CD4-positive, alpha-beta T cell (primary cell): ENCODE results near the gene CHI3L2. TPM values are rescaled to one million over a fixed set of nuclear protein-coding genes. Genes with fewer than 3 reads are reported as not detected.

Source experiments
- ATAC-seq: fragments of 200-7000 bp; cut with Tn5 transposase; one replicate; pipeline ENCODE4 v1.10.0; 2022; ENCODE audit warnings: mild to moderate bottlenecking; ENCODE audit not compliant: poor library complexity
- CTCF ChIA-PET: fragments of 350-600 bp; sonication (Branson Sonifier 250); formaldehyde crosslinking; loops from one replicate; lab custom pipeline; 2021; ENCODE audit warnings: antibody characterized with exemption, inconsistent platforms; lab: Charles Lee
- POLR2A ChIA-PET: fragments of 350-600 bp; sonication (Branson Sonifier 250); formaldehyde crosslinking; loops from one replicate; lab custom pipeline; 2021; ENCODE audit warnings: antibody characterized with exemption, inconsistent platforms; lab: Charles Lee
- DNase-seq, 14 experiments: peaks; one replicate each; pipeline ENCODE4 v3.0.0-alpha.2; 2013 to 2020; ENCODE audit warnings: mixed read lengths in 2 of 14
- H3K27ac ChIP-seq, 2 donors: one replicate each; pipeline versions ENCODE4 v1.5.1 to v1.7.0; 2013; ENCODE audit warnings: low read length in 2 of 2, low read depth in 1 of 2, mild to moderate bottlenecking in 1 of 2
- H3K27me3 ChIP-seq, 2 experiments: 1 replicate in 1 of 2; 2 replicates in 1 of 2; pipeline versions ENCODE4 v1.6.1 to v1.7.0; 2013; ENCODE audit warnings: low read length in 2 of 2, control low read depth in 1 of 2, mild to moderate bottlenecking in 1 of 2, moderate library complexity in 1 of 2; ENCODE audit not compliant: insufficient read depth in 2 of 2, control insufficient read depth in 1 of 2
- H3K36me3 ChIP-seq: one replicate; pipeline ENCODE4 v1.6.1; 2013; ENCODE audit warnings: low read length, control low read depth; ENCODE audit not compliant: insufficient read depth
- H3K4me1 ChIP-seq: one replicate; pipeline ENCODE4 v1.6.1; 2013; ENCODE audit warnings: low read length, control low read depth; ENCODE audit not compliant: insufficient read depth
- H3K4me3 ChIP-seq: one replicate; pipeline ENCODE4 v1.5.1; 2013; ENCODE audit warnings: mild to moderate bottlenecking, low read length, moderate library complexity
- H3K9me3 ChIP-seq, 2 experiments: 1 replicate in 1 of 2; 2 replicates in 1 of 2; pipeline versions ENCODE4 v1.6.1 to v1.7.0; 2013; ENCODE audit warnings: low read length in 2 of 2, mild to moderate bottlenecking in 2 of 2, control low read depth in 1 of 2, moderate library complexity in 1 of 2; ENCODE audit not compliant: control insufficient read depth in 1 of 2, insufficient read depth in 1 of 2
- H3K27ac Mint-ChIP-seq: one replicate; pipeline ENCODE4 v1.8.0; 2020; ENCODE audit warnings: mixed read lengths
- H3K27me3 Mint-ChIP-seq: one replicate; pipeline ENCODE4 v1.8.0; 2021; ENCODE audit warnings: mixed read lengths
- H3K36me3 Mint-ChIP-seq: one replicate; pipeline ENCODE4 v1.8.0; 2021; ENCODE audit warnings: low read depth, mixed read lengths
- H3K4me1 Mint-ChIP-seq: one replicate; pipeline ENCODE4 v1.8.0; 2021; ENCODE audit warnings: low read depth, mixed read lengths
- H3K4me3 Mint-ChIP-seq: one replicate; pipeline ENCODE4 v1.8.0; 2020; ENCODE audit warnings: mild to moderate bottlenecking, mixed read lengths
- H3K9me3 Mint-ChIP-seq: one replicate; pipeline ENCODE4 v1.8.0; 2020; ENCODE audit warnings: mixed read lengths
- intact Hi-C, 2 experiments: fragments of 100-400 bp; cut with DNase I in 1 of 2; cut with micrococcal nuclease in 1 of 2; formaldehyde crosslinking; loops; one replicate each; pipeline versions ENCODE4 v1.15.1 to v1.9.0; 2023 to 2025; cut with DNase I, micrococcal nuclease
- total RNA-seq, 174 experiments: library from RNA in 2 of 174; stranded (reverse) in 2 of 174; gene quantifications; one replicate each; pipeline ENCODE4 v1.2.3 and lab custom pipeline; 2021 to 2026
- TF ChIP-seq, protein P1 (sequence below): fragments of 200-600 bp; IDR thresholded peaks from one replicate; pipeline ENCODE4 v1.8.0; 2022; ENCODE audit warnings: antibody characterized with exemption, mild to moderate bottlenecking

The CHI3L2 gene
- total RNA-seq, 2 experiments from 2014 or later = 13.9 to 15.7 TPM

- no peak overlapping the region for H3K4me3 Mint-ChIP-seq
- H3K27me3 ChIP-seq = no peaks in the 10 kb centered on the region
- no peaks in the 10 kb centered on the region for H3K36me3 Mint-ChIP-seq
- no peaks in the 10 kb centered on the region for H3K27me3 Mint-ChIP-seq
- no peaks in the 10 kb centered on the region for H3K9me3 ChIP-seq
- H3K9me3 Mint-ChIP-seq = no peaks in the 10 kb centered on the region
- H3K4me3 ChIP-seq = no peak overlapping the region
- ChIA-PET POLR2A (no interaction called here), CTCF (no interaction called here)
- no peaks in the 10 kb centered on the region for H3K36me3 ChIP-seq
- H3K27ac ChIP-seq = no peak overlapping the region
- H3K4me1 Mint-ChIP-seq = peaks cover 24% of the 10 kb centered on the region
- no peak for ATAC-seq
- H3K27ac Mint-ChIP-seq = no peak overlapping the region
- peaks cover 3% of the 10 kb centered on the region for H3K4me1 ChIP-seq
- intact Hi-C loops = no loop called here
- TF ChIP-seq, protein P1, sequence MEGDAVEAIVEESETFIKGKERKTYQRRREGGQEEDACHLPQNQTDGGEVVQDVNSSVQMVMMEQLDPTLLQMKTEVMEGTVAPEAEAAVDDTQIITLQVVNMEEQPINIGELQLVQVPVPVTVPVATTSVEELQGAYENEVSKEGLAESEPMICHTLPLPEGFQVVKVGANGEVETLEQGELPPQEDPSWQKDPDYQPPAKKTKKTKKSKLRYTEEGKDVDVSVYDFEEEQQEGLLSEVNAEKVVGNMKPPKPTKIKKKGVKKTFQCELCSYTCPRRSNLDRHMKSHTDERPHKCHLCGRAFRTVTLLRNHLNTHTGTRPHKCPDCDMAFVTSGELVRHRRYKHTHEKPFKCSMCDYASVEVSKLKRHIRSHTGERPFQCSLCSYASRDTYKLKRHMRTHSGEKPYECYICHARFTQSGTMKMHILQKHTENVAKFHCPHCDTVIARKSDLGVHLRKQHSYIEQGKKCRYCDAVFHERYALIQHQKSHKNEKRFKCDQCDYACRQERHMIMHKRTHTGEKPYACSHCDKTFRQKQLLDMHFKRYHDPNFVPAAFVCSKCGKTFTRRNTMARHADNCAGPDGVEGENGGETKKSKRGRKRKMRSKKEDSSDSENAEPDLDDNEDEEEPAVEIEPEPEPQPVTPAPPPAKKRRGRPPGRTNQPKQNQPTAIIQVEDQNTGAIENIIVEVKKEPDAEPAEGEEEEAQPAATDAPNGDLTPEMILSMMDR = no peak
- DNase-seq = no peak
Observed at GRCh38 chr1:111256988-111257658, 29.6 kb downstream of the CHI3L2 start.

DNA sequence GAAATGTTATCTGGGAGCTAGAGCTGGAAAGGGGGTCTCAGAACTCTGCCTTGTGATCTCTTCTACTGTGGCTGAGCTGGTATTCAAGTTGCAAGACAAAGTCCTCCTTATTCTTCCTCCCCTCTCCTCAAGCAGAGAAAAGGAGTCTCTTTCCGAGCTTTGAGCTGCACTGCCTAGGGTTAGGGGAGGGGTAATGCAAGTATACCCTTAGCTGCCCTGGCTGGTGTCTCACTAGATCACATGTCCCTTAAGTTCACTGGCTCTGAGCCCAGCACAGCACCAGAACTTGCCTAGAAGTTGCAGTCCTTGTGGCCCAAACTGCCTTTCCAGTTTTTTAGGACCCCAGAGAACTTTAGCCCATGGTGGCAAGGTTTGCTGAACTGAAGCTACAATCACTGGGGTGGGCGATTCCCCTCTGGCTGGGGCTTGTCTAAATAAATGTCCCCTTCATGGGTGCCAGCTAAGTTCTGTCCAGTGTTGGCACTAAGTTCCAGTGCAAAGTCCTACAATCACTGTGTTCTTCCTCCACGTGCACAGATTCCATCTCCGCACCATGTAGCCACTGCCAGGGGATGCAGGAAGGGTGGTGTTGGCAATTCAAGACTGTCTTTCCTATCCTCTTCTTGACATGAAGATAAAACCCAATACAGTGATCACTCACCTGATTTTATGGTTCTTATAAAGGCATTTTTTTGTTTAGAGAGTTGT is 40.4 kb downstream of the CHI3L2 start:
- Mint-ChIP-seq H3K4me1 (peaks cover 9% of the 10 kb centered on the region), H3K27me3 (peaks cover 28% of the 10 kb centered on the region), H3K27ac (no peak overlapping the region), H3K4me3 (no peak overlapping the region), H3K36me3 (no peaks in the 10 kb centered on the region), H3K9me3 (peaks cover 12% of the 10 kb centered on the region)
- DNase-seq (no peak), ATAC-seq (no peak)
- CTCF ChIA-PET = no interaction called here
- Histone ChIP-seq H3K4me1 (peaks cover 14% of the 10 kb centered on the region), H3K27ac (no peak overlapping the region), H3K9me3 (peaks cover 0 to 12% of the 10 kb centered on the region in 2 experiments), H3K27me3 (peaks cover 20 to 23% of the 10 kb centered on the region in 2 experiments), H3K36me3 (no peaks in the 10 kb centered on the region), H3K4me3 (no peak overlapping the region)
- intact Hi-C loops = no loop called here
- TF ChIP-seq, protein P1 = no peak
- POLR2A ChIA-PET = interaction anchor here (0.5 kb wide), 1 partner anchor 37 kb away, joined by 3 read pairs; no protein-coding TSS in a partner anchor

DNA sequence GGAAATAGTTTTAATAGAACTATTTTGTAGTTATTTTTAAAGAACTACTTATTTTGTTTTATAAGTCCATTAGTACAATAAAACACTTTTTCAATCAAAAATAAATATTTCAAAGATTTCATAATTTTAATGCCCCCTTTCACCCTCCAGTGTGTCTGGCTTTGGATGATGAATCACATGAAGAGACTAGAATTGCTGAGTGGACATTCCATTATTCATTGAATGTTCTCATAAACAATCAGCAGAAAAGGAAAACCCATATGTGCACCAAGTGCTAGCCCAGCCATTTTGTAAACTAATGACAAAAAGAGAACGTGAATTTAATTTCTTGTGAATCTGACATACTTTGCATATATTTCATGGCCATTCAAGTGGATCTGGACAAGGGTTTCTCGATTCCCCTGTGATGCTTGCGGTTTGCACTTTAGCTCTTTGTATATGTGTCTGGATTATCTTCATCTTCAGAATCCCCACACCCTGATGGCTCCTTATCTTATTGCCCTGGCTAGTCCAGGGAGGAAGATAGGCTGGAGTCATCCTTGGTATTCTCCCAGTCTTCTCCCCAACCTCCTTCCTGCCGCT is 42.4 kb downstream of the CHI3L2 start:
- Mint-ChIP-seq H3K27ac (no peak overlapping the region), H3K4me3 (no peak overlapping the region), H3K4me1 (peaks cover 16% of the 10 kb centered on the region), H3K9me3 (peaks cover 2% of the 10 kb centered on the region), H3K36me3 (no peaks in the 10 kb centered on the region), H3K27me3 (peaks cover 28% of the 10 kb centered on the region)
- Histone ChIP-seq H3K27me3 (peaks cover 20 to 23% of the 10 kb centered on the region in 2 experiments), H3K36me3 (no peaks in the 10 kb centered on the region), H3K27ac (no peak overlapping the region), H3K4me3 (no peak overlapping the region), H3K4me1 (peaks cover 14% of the 10 kb centered on the region), H3K9me3 (peaks cover 0 to 12% of the 10 kb centered on the region in 2 experiments)
- CTCF ChIA-PET = no interaction called here
- intact Hi-C loops = loop anchor here in 1 of 2 experiments (5.0 kb wide), 1 partner anchor 38 kb away; no protein-coding TSS in a partner anchor
- TF ChIP-seq, protein P1 = no peak
- no peak for ATAC-seq
- no peak for DNase-seq
- POLR2A ChIA-PET = no interaction called here
